Measurements from ENCODE around the gene CSMD2.

DNA sequence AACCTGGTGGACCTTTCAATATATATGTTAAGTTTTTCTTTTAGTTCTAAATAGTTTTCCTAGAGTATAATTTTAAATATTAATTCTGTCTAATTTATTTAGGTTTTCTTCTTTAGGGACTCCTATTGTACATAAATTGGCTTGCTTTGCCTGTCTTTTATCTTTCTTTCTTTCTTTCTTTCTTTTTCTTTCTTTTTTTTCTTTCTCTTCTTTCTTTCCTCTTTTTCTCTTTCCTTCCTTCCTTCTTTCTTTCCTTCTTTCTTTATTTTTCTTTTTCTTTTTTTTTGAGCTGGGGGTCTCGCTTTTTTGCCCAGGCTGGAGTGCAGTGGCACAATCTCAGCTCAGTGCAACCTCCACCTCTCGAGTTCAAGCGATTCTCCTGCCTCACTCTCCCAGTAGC lies 657.4 kb downstream of the CSMD2 start:
- TF ChIP-seq, protein P1, sequence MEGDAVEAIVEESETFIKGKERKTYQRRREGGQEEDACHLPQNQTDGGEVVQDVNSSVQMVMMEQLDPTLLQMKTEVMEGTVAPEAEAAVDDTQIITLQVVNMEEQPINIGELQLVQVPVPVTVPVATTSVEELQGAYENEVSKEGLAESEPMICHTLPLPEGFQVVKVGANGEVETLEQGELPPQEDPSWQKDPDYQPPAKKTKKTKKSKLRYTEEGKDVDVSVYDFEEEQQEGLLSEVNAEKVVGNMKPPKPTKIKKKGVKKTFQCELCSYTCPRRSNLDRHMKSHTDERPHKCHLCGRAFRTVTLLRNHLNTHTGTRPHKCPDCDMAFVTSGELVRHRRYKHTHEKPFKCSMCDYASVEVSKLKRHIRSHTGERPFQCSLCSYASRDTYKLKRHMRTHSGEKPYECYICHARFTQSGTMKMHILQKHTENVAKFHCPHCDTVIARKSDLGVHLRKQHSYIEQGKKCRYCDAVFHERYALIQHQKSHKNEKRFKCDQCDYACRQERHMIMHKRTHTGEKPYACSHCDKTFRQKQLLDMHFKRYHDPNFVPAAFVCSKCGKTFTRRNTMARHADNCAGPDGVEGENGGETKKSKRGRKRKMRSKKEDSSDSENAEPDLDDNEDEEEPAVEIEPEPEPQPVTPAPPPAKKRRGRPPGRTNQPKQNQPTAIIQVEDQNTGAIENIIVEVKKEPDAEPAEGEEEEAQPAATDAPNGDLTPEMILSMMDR (IDR thresholded peaks at IDR 0.05; ENCODE audit: low read length), result no peak
- TF ChIP-seq EZH2 (optimal IDR thresholded peaks at IDR 0.05; ENCODE audit: low read depth, low read length), result no peak

Data from MM.1S (cell line).